Activated CD8-positive, alpha-beta memory T cell treated with anti-CD3 and anti-CD28 coated beads, Interleukin-2, amount 50 U/mL, for 4 hours (primary cell): ENCODE results near the gene ADGRV1.
"Not testable (repeated sequence)": the region's sequence is repeated elsewhere in the genome, so short reads cannot be mapped to it uniquely, and the experiment has no call there.

Experiments
- DNase-seq: peaks from one replicate; pipeline ENCODE4 v3.0.0-alpha.2; 2020

ADGRV1 gene

DNA sequence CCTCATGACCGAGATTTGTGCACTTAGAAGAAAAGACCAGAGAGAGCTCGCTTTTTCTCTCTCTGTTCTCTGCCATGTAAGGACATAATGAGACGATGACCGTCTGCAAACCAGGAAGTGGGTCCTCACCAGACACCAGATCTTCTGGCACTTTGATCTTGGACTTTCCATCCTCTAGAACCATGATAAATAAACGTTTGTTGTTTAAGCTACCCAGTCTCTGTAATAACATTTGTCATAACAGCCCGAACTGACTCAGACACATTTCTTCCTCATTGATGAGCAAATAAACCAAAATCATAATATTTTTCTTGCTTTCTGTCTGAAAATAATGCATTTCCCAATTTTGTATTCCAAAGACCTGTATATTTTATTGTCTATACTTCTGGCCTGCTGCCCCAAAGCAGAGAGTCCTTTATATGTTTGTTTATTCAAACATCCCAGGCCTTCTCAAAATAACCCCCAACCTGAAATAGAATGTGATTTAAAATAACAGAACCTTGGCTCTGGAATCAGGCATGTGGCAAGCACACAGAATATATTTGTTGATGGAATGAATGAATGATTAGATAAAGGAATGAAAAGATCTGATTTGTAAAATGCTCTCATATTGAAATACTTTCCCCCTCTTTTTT is 396.5 kb downstream of the ADGRV1 start:
- DNase-seq = no peak

DNA sequence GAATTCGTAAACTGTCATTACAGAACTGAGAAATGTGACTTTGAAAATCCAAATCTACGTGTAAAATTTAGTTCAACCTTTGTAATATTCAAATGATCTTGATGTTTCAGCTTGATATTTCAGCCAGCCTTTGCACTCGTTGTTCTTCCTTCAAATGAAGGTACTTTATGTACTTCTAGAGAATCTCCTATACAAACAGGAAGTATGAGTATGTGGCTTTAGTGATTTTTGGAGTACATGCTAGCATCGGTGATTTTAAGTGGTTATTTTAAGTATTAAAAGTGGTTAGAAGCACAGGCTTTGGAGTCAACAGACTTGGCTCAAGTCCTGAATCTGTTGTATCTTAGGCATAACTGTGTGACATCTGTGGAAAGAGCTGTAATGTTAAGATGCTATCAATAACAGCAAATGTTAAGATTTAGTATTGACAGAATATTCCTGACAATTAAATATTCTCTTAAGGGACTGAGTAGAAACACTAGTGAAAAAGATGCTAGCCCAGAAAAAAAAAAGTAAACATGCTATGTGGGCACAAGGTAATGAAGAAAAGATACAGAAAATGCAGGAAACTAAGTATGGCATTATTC is 398.0 kb downstream of the ADGRV1 start:
- DNase-seq = no peak

- no peak for DNase-seq
Observed at GRCh38 chr5:90957906-90958305, 399.3 kb downstream of the ADGRV1 start.

DNA sequence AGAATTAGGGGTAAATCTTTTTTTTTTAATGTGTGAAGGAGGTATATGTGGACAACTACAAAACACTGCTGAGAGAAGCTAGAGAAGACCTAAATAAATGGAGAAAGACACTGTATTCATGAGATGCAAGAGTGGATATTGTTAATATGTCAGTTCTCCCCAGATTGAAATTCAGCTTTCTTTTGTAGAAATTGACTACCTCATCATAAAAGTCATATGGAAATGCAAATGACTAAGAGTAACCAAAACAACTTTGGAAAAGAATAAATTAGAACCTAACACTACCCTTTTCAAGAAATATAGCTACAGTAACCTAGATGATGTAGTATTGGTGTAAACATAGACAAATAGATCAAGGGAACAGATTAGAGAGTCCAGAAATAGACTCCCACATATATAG is 400.7 kb downstream of the ADGRV1 start:
- DNase-seq = no peak

GRCh38 chr5:90962481-90962880 is 403.9 kb downstream of the ADGRV1 start:
- no peak for DNase-seq

DNA sequence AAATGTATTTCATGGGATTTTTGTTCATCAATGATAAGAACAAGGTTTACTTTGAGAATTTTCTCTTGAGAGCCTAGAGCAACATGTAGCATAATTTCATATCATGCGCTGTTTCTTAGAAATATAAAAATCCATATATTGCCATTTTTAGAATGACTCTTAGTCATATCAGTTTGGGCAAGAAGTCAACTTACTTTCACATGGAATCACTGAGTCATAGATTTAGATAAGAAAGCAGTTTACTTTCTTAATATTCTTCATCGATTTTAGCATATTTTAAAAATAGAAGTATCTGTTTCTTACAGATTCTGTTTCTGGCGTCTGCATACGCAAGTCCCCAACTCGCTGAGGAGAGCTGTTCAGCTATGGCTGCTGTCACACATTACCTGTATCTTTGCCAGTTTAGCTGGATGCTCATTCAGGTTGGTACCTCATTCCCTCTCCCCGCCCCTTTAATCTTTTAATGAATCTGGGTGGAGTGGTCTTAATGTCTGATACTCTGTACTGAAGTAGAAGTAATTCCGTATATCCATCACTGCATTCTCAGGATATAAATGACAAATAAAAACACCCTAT is 406.6 kb downstream of the ADGRV1 start:
- DNase-seq = no peak

DNA sequence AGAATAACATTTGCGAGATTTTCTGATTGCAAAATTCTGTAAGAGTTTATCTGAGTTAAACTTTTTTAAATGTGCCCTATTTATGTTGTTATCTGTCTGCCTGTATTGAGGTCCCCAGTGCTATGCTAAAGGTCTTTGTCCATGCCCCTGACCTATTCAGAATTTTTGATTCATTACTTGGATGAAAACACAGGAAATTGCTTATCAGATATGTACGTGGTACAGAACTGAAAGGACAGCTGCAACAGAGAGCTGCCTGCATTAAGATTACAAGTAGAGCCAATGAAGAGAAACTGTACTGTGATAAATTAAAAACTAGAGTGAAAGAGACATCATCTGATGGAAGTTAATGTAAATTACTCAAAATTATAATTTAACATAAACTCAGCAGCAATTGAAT is 408.8 kb downstream of the ADGRV1 start:
- DNase-seq = no peak

GRCh38 chr5:90967851-90968250 is 409.3 kb downstream of the ADGRV1 start:
- DNase-seq = no peak

DNA sequence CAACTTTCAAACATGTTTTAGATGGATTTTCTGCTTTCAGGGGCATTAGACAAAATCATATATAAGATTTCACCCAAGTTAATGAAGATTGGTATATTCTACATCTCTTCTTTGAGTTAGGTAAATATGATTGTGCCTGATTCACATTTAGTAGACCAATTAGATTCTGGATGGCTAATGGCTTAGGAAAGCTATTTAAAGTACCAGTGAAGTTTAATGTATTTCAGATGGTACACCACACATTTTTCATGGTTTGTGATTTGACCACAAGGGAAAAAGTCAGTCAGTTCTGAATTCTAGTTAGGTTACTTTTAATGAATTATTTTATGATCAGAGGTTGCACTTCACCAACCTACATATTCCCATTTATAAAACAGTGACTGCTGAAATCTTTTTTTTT is 409.7 kb downstream of the ADGRV1 start:
- DNase-seq = no peak

DNA sequence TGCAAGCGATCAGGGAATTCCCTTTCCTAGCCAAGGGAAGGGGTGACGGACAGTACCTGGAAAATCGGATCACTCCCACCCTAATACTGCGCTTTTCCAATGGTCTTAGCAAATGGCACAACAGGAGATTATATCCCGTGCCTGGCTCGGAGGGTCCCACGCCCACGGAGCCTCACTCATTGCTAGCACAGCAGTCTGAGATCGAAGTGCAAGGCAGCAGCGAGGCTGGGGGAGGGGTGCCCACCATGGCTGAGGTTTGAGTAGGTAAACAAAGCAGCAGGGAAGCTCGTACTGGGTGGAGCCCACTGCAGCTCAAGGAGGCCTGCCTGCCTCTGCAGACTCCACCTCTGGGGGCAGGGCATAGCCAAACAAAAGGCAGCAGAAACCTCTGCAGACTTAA is 411.3 kb downstream of the ADGRV1 start:
- DNase-seq = not testable (repeated sequence)

- DNase-seq = no peak
Observed at GRCh38 chr5:90981177-90981576, 422.6 kb downstream of the ADGRV1 start.

- no peak for DNase-seq
Observed at GRCh38 chr5:90981821-90982220, 423.2 kb downstream of the ADGRV1 start.

- DNase-seq = no peak
Observed at GRCh38 chr5:90982576-90982975, 424.0 kb downstream of the ADGRV1 start.

GRCh38 chr5:90983148-90983547 is 424.6 kb downstream of the ADGRV1 start:
- DNase-seq = no peak

GRCh38 chr5:90983711-90984124 is 425.1 kb downstream of the ADGRV1 start:
- DNase-seq = no peak

GRCh38 chr5:90985341-90985740 is 426.7 kb downstream of the ADGRV1 start:
- no peak for DNase-seq

GRCh38 chr5:90987726-90988125 is 429.1 kb downstream of the ADGRV1 start:
- DNase-seq = no peak

DNA sequence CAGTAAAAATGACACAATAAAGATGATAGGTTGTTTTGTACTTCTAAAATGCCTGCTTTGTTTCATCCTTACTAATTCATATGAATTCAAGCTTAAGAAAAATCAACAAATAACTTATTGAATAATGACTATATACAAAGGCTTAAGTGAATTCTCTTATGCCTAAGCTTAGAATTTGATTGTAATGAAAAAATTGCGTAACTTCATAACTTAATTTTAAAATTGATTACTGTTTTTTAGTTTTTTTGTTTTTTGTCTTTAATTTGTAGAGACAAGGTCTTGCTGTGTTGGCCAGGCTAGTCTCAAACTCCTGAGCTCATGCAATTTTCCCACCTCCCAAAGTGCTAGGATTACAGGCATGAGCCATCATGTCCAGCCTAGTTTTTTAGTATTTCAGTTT is 432.6 kb downstream of the ADGRV1 start:
- no peak for DNase-seq

GRCh38 chr5:90994796-90995195 is 436.2 kb downstream of the ADGRV1 start:
- DNase-seq = no peak

- DNase-seq = no peak
Observed at GRCh38 chr5:90996089-90996488, 437.5 kb downstream of the ADGRV1 start.

DNA sequence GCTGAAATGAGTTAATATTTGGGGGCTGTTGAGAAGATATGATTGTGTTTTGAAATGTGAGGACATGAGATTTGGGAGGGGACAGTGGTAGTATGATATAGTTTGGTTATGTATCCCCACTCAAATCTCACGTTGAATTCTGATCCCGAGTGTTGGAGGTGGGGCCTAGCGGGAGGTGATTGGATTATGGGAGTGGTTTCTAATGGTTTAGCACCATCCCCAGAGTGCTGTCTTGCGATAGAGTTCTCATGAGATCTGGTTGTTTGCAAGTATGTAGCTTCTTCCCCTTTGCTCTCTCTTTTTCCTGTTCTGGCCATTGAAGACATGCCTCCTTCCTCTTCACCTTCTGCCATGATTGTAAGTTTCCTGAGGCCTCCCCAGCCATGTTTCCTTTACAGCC is 438.5 kb downstream of the ADGRV1 start:
- DNase-seq = no peak

GRCh38 chr5:91000743-91001142 is 442.1 kb downstream of the ADGRV1 start:
- no peak for DNase-seq

DNA sequence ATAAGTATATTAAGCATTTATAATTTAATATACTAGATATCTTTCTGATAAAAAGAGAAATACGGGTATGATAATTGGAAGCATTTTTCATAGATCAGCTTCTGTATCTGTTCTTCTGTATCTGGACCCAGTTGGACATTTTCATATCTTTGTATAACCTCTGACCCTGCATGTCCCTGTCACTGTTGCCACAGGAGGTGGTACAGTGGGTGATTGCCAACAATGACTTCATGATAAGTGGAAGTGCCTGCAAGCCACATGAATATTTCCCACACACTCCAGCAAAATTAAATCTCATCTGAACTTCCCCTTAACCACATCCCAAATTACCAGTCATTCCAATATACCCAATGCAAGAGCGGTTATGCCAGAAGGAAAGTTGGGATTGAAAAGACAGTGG is 448.1 kb downstream of the ADGRV1 start:
- no peak for DNase-seq

DNA sequence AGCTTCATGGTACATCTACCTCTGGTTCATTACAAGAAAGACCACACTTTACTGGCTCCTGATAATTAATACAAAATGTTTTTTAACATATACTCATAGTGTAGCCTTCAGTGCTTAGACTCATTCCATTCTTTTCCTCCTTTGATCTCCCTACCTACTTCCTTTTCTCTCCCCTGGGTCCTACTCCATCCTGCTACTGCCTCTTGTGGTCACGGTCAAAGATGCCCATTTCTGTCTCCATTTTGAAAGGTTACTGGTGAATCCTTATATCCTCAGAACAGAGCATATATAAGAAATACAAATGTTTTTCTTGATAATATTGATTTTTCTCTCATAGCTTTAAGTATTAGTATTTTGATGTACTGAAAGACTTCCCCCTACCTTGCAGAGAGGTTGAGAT is 448.7 kb downstream of the ADGRV1 start:
- no peak for DNase-seq
